HepG2 (cell line): ENCODE results near the gene MICA. TPM values are rescaled to one million over a fixed set of nuclear protein-coding genes. Genes with fewer than 3 reads are reported as not detected.

ENCODE experiments used
- HNF4A ChIP-seq: sonication (generic); formaldehyde crosslinking; IDR thresholded peaks from 2 replicates; pipeline ENCODE4 v1.4.0; 2020; ENCODE audit warnings: missing genetic modification reagents
- KDM5A ChIP-seq: fragments of 200-600 bp; sonication (generic); IDR thresholded peaks from 2 replicates; pipeline ENCODE4 v1.7.0; 2018; ENCODE audit warnings: antibody characterized with exemption, mild to moderate bottlenecking, low read length, borderline replicate concordance
- MATR3 ChIP-seq: sonication (generic); formaldehyde crosslinking; IDR thresholded peaks from 2 replicates; pipeline ENCODE4 v1.4.0; 2020; ENCODE audit warnings: missing genetic modification reagents
- NCOA1 ChIP-seq: sonication (generic); formaldehyde crosslinking; IDR thresholded peaks from 2 replicates; pipeline ENCODE4 v1.9.0; 2021; ENCODE audit warnings: missing genetic modification reagents
- NFKBIZ ChIP-seq: IDR thresholded peaks from 2 replicates; pipeline ENCODE4 v1.6.1; 2018; ENCODE audit warnings: missing genetic modification reagents, missing compliant biosample characterization
- NFYB ChIP-seq: sonication (generic); formaldehyde crosslinking; IDR thresholded peaks from 2 replicates; pipeline ENCODE4 v1.4.0; 2020; ENCODE audit warnings: missing genetic modification reagents
- NPAS2 ChIP-seq: sonication (generic); formaldehyde crosslinking; IDR thresholded peaks from 2 replicates; pipeline ENCODE4 v1.8.0; 2022; ENCODE audit warnings: mild to moderate bottlenecking, missing genetic modification reagents, borderline replicate concordance
- RAD21 ChIP-seq: fragments of 450-650 bp; formaldehyde crosslinking; IDR thresholded peaks from 2 replicates; pipeline ENCODE4 v1.5.0; 2020; ENCODE audit warnings: mild to moderate bottlenecking
- REL ChIP-seq: sonication (generic); formaldehyde crosslinking; conservative IDR thresholded peaks from 2 replicates; pipeline ENCODE4 v1.8.0; 2022; ENCODE audit warnings: mild to moderate bottlenecking, missing genetic modification reagents, moderate library complexity
- TBX3 ChIP-seq: fragments of 450-650 bp; IDR thresholded peaks from 2 replicates; pipeline ENCODE4 v1.6.1; 2017; ENCODE audit warnings: antibody characterized with exemption, mild to moderate bottlenecking, inconsistent platforms, borderline replicate concordance
- ZNF124 ChIP-seq: sonication (generic); formaldehyde crosslinking; IDR thresholded peaks from 2 replicates; pipeline ENCODE4 v1.4.0; 2020; ENCODE audit warnings: missing genetic modification reagents
- ZNF274 ChIP-seq: sonication (generic); formaldehyde crosslinking; IDR thresholded peaks from 2 replicates; pipeline ENCODE4 v1.5.1; 2020; ENCODE audit warnings: mild to moderate bottlenecking, missing genetic modification reagents
- ZNF556 ChIP-seq: sonication (generic); formaldehyde crosslinking; IDR thresholded peaks from 2 replicates; pipeline ENCODE4 v1.4.0; 2020; ENCODE audit warnings: mild to moderate bottlenecking, missing genetic modification reagents, borderline replicate concordance
- ZNF766 ChIP-seq: sonication (generic); formaldehyde crosslinking; IDR thresholded peaks from 2 replicates; pipeline ENCODE4 v1.5.0; 2020; ENCODE audit warnings: missing genetic modification reagents, borderline replicate concordance
- polyA plus RNA-seq, 8 experiments: library from polyadenylated mRNA; depleted of rRNA in 3 of 8; stranded (reverse) in 7 of 8; unstranded in 1 of 8; fragments of >200 nt; fragmentation: Illumina TruSeq in 4 of 8; extraction: Trizol in 4 of 8; gene quantifications; 2 replicates each; pipeline versions ENCODE4 v1.2.1 to v1.2.3, GENCODE V29; 2011 to 2016; ENCODE audit warnings: low read depth in 4 of 8, missing spikeins in 1 of 8, mixed read lengths in 1 of 8; ENCODE audit not compliant: insufficient read depth in 1 of 8
- total RNA-seq, 5 experiments: library from RNA; depleted of rRNA; stranded (reverse); fragments of >200 nt; fragmentation: Illumina TruSeq; extraction: Trizol; gene quantifications; 2 replicates each; pipeline ENCODE4 v1.2.3, GENCODE V29; 2016; ENCODE audit warnings: low read depth in 1 of 5
- TF ChIP-seq, protein P1 (sequence below): sonication (generic); formaldehyde crosslinking; IDR thresholded peaks from 2 replicates; pipeline ENCODE4 v1.5.0; 2020; ENCODE audit warnings: mild to moderate bottlenecking, missing genetic modification reagents, moderate library complexity
- TF ChIP-seq, protein P2 (sequence below): sonication (generic); formaldehyde crosslinking; IDR thresholded peaks from 2 replicates; pipeline ENCODE4 v1.8.1; 2023; ENCODE audit warnings: mild to moderate bottlenecking, inconsistent platforms, moderate library complexity, missing genetic modification reagents, borderline replicate concordance
- TF ChIP-seq, protein P3 (sequence below): sonication (generic); formaldehyde crosslinking; IDR thresholded peaks from 2 replicates; pipeline ENCODE4 v1.4.0; 2020; ENCODE audit warnings: missing genetic modification reagents
- TF ChIP-seq, protein P4 (sequence below): sonication (generic); formaldehyde crosslinking; IDR thresholded peaks from 2 replicates; pipeline ENCODE4 v1.9.0; 2022; ENCODE audit warnings: missing genetic modification reagents, mild to moderate bottlenecking, borderline replicate concordance
- TF ChIP-seq, protein P5 (sequence below): sonication (generic); formaldehyde crosslinking; IDR thresholded peaks from 2 replicates; pipeline ENCODE4 v1.4.0; 2020; ENCODE audit warnings: missing genetic modification reagents, mild to moderate bottlenecking, borderline replicate concordance

MICA gene
- total and polyA plus RNA-seq, 2 of the 13 experiments (the other 11 are each of a cell fraction or from before 2014, with no cell fraction given): 21.6 to 38.1 TPM

DNA sequence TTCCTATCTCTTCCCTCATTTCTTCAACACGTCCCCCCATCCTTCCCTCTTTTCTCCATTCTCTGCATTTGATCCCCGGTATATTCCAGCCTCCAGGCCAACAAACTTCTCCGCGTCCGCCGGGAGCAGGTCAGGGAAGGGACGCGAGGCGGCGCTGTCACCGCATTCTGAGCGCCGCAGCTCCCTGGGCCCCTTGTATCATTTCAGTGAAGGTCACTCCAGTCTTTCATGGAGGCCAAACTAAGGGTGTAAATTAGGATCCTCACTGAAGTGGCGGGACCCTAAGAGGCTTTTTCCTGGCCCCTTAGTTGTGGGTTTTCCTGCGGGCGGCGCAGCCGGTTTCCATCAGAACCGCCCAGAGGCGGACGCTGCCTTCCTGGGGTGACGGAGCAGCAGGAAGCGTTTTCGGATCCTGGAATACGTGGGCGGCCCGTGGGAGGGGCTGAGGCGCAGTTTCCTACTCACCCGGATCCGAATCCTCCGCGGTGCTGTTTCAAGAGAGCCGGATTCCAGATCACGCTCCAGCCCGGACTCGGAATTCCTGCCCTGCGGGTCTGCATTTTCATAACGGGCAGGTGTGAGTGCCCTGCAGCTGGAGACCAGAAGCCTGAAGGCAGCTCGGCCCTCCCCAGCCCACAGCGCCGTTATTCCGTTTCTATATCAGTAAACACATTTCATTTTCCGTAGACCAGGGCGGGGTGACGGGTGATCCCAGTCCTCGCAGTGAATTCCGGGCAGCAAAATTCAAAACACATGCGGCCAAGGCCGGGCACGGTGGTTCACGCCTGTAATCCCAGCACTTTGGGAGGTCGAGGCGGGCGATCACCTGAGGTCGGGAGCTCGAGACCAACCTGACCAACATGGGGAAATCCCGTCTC lies 3.6 kb upstream of the MICA start (continued):
- no peak for TF ChIP-seq NCOA1 (CRISPR knock-in tag)
- TF ChIP-seq, protein P1, sequence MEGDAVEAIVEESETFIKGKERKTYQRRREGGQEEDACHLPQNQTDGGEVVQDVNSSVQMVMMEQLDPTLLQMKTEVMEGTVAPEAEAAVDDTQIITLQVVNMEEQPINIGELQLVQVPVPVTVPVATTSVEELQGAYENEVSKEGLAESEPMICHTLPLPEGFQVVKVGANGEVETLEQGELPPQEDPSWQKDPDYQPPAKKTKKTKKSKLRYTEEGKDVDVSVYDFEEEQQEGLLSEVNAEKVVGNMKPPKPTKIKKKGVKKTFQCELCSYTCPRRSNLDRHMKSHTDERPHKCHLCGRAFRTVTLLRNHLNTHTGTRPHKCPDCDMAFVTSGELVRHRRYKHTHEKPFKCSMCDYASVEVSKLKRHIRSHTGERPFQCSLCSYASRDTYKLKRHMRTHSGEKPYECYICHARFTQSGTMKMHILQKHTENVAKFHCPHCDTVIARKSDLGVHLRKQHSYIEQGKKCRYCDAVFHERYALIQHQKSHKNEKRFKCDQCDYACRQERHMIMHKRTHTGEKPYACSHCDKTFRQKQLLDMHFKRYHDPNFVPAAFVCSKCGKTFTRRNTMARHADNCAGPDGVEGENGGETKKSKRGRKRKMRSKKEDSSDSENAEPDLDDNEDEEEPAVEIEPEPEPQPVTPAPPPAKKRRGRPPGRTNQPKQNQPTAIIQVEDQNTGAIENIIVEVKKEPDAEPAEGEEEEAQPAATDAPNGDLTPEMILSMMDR (CRISPR knock-in tag): peak; percentile 95
- TF ChIP-seq NFYB (CRISPR knock-in tag): no peak; the same call in 1 of the 2 replicates
- no peak for TF ChIP-seq ZNF556 (CRISPR knock-in tag)
- TF ChIP-seq NFKBIZ (CRISPR knock-in tag): peak; percentile 59; the same call in 1 of the 2 replicates
- no peak; the same call in 1 of the 2 replicates for TF ChIP-seq HNF4A (CRISPR knock-in tag)
- TF ChIP-seq, protein P2, sequence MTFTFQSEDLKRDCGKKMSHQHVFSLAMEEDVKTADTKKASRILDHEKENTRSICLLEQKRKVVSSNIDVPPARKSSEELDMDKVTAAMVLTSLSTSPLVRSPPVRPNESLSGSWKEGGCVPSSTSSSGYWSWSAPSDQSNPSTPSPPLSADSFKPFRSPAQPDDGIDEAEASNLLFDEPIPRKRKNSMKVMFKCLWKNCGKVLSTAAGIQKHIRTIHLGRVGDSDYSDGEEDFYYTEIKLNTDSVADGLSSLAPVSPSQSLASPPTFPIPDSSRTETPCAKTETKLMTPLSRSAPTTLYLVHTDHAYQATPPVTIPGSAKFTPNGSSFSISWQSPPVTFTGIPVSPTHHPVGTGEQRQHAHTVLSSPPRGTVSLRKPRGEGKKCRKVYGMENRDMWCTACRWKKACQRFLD (CRISPR knock-in tag): peak; percentile 57; the same call in 1 of the 2 replicates
- 0 out of 2 replicates have a peak, but pooled peaks have one; percentile 24 for TF ChIP-seq ZNF274 (CRISPR knock-in tag)
- TF ChIP-seq, protein P3, sequence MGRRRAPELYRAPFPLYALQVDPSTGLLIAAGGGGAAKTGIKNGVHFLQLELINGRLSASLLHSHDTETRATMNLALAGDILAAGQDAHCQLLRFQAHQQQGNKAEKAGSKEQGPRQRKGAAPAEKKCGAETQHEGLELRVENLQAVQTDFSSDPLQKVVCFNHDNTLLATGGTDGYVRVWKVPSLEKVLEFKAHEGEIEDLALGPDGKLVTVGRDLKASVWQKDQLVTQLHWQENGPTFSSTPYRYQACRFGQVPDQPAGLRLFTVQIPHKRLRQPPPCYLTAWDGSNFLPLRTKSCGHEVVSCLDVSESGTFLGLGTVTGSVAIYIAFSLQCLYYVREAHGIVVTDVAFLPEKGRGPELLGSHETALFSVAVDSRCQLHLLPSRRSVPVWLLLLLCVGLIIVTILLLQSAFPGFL: no peak
- TF ChIP-seq, protein P4, sequence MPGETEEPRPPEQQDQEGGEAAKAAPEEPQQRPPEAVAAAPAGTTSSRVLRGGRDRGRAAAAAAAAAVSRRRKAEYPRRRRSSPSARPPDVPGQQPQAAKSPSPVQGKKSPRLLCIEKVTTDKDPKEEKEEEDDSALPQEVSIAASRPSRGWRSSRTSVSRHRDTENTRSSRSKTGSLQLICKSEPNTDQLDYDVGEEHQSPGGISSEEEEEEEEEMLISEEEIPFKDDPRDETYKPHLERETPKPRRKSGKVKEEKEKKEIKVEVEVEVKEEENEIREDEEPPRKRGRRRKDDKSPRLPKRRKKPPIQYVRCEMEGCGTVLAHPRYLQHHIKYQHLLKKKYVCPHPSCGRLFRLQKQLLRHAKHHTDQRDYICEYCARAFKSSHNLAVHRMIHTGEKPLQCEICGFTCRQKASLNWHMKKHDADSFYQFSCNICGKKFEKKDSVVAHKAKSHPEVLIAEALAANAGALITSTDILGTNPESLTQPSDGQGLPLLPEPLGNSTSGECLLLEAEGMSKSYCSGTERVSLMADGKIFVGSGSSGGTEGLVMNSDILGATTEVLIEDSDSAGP: peak; percentile 71; the same call in 1 of the 2 replicates
- TF ChIP-seq TBX3: peak; percentile 32; the same call in 1 of the 2 replicates
- peak; percentile 91 for TF ChIP-seq RAD21 (CRISPR knock-in tag)
- TF ChIP-seq REL (CRISPR knock-in tag): no peak
- peak; percentile 68; the same call in 1 of the 2 replicates for TF ChIP-seq ZNF766
- TF ChIP-seq, protein P5, sequence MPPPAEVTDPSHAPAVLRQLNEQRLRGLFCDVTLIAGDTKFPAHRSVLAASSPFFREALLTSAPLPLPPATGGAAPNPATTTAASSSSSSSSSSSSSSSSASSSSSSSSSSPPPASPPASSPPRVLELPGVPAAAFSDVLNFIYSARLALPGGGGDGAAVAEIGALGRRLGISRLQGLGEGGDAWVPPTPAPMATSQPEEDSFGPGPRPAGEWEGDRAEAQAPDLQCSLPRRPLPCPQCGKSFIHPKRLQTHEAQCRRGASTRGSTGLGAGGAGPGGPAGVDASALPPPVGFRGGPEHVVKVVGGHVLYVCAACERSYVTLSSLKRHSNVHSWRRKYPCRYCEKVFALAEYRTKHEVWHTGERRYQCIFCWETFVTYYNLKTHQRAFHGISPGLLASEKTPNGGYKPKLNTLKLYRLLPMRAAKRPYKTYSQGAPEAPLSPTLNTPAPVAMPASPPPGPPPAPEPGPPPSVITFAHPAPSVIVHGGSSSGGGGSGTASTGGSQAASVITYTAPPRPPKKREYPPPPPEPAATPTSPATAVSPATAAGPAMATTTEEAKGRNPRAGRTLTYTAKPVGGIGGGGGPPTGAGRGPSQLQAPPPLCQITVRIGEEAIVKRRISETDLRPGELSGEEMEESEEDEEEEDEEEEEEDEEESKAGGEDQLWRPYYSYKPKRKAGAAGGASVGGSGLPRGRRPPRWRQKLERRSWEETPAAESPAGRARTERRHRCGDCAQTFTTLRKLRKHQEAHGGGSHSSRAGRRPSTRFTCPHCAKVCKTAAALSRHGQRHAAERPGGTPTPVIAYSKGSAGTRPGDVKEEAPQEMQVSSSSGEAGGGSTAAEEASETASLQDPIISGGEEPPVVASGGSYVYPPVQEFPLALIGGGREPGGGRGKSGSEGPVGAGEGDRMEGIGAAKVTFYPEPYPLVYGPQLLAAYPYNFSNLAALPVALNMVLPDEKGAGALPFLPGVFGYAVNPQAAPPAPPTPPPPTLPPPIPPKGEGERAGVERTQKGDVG: 0 out of 2 replicates have a peak, but pooled peaks have one; percentile 58
- TF ChIP-seq NPAS2 (CRISPR knock-in tag): no peak
- TF ChIP-seq MATR3 (CRISPR knock-in tag): no peak
- TF ChIP-seq ZNF124: peak; percentile 63
- TF ChIP-seq KDM5A: peak; percentile 23; the same call in 1 of the 2 replicates
